HG02938 (cell line): ENCODE measurements around the gene ISY1.
"Not testable (repeated sequence)": the region's sequence is repeated elsewhere in the genome, so short reads cannot be mapped to it uniquely, and the experiment has no call there.

ENCODE experiments used
- ATAC-seq: cut with Tn5 transposase; IDR thresholded peaks from one replicate; pipeline ENCODE4 v1.9.1; 2021; ENCODE audit warnings: mild to moderate bottlenecking, moderate library complexity; ENCODE audit not compliant: unreplicated experiment

Gene ISY1

DNA sequence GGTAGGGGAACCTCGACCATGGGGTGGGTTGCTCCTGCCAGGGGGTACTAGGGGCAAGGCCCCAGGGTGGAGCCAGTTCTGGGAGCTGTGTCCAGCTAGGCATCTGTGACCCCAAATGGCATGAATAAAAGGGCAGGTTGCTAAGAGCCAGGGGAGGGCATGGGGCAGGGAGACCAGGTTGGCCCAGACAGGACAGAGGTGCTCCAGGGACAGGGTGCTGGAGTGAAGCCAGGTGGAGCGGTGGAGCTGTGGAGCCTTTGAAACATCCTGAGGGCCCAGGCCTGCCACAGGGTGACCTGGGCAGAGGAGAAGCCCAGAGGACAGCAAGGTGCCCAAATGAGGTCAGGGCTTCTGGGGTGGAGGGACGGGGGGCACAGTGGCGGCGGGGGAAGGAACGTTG, 72.6 kb downstream of the ISY1 start:
- ATAC-seq, result not testable (repeated sequence)

DNA sequence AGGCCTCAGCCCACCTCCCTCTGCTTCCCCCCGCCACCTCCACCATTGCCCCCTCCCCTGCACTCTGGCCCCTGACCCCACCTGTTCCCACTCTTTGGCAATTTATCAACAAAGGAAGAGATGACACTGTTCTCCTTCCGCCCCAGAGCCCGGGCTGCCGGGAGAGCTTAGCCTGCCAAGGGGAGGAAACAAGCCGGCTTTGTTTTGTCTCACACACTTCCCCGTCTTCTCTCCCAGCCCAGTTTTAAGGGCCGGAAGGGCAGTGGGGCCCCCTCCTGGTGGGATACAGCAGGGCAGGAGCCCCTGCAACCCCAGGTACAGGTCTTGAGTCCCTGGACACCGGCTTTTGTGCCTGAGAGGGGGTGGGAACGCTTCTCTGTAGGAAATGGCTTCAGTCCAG, 73.0 kb downstream of the ISY1 start:
- not testable (repeated sequence) for ATAC-seq

DNA sequence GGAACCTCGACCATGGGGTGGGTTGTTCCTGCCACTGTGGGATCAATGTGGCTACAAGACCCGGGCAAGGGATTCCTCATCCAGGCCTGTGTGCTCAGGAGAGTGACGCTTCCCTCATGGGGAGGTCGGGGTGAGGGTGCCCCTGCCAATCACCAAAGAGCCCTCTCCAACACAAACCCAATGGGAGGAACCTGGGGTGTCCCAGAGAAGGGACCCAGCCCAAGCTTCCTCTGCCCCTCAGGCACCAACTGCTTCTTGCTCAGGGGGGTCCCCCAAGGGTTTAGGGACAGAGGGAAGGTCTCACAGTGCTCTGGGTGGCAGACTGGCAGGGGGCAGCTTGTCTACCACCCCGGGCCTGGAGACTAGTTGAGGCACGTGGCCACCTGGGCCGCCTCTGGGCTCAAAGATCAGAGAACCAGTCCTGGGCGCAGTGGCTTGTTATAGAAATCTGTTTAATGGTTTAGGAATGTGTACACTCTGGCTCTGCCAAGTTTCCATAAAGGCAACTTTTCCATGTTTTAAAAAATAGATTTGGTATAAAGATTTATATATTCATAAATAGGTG, 73.6 kb downstream of the ISY1 start:
- no peak for ATAC-seq

DNA sequence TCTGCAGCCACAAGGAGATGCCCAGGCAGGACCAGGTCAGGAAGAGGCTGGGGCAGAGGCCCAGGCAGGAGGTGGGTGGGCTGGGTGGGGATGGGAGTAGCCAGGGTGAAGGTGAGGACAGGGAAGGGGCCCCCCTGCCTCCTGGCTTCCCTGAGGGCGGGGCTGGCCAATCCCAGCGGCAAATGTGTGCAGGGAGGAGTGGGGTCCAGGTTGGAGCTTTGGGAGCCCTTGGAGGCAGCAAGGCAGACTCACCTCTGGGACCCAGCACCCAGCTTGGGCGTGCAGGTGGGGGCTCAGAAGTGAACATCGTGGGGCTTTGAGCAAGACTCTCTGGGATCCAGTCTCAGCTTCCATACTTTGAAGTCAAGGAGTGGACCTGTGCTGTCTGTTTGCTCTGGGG, 75.0 kb downstream of the ISY1 start:
- ATAC-seq, result no peak

DNA sequence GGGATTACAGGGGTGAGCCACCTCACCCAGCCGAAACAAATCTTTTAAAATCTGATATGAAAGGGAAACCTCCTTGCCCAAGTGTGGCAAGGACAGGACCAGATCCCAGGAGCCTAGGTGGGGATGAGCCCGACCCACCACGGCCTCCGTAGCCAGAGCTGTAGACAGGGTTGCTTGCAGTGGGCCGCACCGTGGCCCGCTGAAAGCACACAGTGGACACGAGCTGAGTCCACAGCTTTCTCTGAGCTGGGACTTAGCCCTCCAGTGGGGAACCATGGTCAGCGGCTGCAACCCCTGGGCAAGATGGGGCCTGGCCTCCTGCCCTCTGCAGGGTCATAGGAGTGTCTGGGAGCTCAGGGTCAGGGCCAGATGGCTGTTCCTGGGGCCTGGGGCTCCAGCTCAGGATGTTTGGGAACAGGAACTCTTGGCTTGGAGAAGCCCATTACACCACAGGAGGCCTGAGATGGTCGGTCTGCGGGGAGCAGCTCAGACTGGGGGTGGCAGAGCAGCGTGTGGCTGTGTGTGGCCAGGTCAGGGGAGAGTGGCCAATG, 75.6 kb downstream of the ISY1 start:
- ATAC-seq, result no peak

DNA sequence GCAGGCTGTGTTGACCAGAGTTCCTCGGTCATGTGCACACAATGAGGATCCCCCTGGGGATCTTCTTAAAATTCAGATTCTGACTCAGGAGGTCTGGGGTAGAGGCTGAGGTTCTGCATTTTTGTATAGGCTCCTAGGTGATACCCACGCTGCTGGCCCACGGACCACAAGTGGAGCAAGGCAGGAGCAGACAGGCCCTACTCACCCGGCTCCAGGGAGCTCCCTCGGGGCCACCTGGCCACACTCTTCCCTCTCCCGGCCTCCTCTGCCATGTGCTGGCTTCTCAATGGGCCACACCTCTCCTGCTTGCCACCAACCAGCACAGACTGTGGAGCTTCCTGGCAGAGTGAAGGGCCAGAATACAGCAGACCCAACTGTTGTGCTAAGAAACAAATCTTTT, 76.4 kb downstream of the ISY1 start:
- no peak for ATAC-seq

DNA sequence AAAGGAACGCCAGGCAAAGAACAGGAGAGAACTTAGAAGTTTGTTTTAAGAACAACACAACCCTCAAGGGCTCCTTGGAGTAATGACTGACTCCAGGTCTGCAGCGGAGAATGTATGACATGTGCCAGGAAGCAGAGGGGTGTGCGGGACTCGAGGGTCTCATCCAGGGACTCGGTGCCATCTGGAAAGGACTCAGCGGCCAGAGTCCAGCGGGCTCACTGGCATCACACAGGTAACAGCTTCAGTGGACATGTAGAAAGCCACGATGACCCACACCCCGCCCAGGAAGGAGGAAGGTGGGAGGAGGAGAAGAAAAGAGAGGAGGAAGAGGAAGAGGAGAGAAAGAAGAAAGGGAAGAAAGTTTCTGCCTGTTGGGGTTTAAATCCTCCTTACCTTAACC, 78.8 kb downstream of the ISY1 start:
- no peak for ATAC-seq

DNA sequence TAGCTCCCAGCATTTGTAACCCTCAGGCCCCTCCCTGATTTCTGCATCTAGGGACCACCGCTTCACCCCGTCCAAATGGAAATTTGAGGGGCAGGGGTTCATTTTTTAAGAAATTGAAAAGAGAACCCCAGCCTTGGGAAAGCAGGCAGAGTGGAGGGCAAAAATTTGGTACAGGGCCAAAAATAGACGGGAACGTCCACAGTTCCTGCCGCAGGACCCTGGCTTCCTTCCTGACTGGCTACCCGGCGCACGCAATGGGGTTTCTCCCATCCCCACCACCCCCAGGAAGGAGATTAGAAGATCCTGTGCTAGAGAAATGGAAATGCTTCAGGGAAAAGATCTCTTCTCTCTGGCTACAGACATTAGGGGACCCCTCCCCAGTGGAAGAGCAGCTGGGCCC, 79.4 kb downstream of the ISY1 start:
- no peak for ATAC-seq

DNA sequence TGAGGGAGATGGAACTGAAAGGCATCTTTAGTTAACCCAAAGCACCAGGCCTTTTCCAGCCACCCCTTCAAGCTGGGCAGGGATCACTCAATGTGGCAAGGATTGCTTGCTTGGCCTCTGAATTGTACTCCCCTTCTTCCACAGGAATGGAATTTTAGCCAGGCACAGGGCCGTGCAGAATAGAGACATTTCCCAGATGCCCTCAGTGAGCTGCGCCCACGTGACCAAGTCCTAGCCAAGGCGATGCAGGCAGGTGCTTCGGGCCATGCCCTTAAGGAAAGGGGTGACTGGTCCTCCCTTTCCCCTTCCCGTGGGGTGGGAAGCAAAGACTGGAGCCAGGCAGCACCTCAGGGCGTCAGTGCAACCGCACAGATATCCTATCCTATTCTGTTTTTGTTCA, 82.4 kb downstream of the ISY1 start:
- ATAC-seq, result no peak
